MCF 10A (cell line): ENCODE results near the gene ACOT12. TPM values are rescaled to one million over a fixed set of nuclear protein-coding genes. Genes with fewer than 3 reads are reported as not detected.
A peak's percentile ranks its signal among the peaks of the same experiment; 100 is the strongest.

Source experiments
- BruUV-seq: library from RNA; stranded (reverse); fragments of 400-500 nt; replicated peaks from 2 replicates; lab custom pipeline; 2021; lab: Mats Ljungman, UMichigan
- CTCF ChIA-PET: fragments of 300-600 bp; sonication (Branson Sonifier 250); formaldehyde crosslinking; extraction: SDS; loops from one replicate; lab custom pipeline; 2021; ENCODE audit warnings: antibody characterized with exemption, inconsistent platforms; lab: Yijun Ruan, JAX
- POLR2A ChIA-PET: fragments of 300-600, 350-650 bp; sonication (Branson Sonifier 250); formaldehyde crosslinking; extraction: SDS; loops from one replicate; lab custom pipeline; 2020; ENCODE audit warnings: antibody characterized with exemption, inconsistent platforms; lab: Yijun Ruan, JAX
- DNase-seq: peaks from one replicate; pipeline ENCODE4 v3.0.0-alpha.2; 2018; ENCODE audit not compliant: unreplicated experiment
- H3K27ac Mint-ChIP-seq: one replicate; pipeline ENCODE4 v1.8.0; 2022; ENCODE audit warnings: mild to moderate bottlenecking, low read depth, mixed read lengths; ENCODE audit not compliant: unreplicated experiment
- H3K27me3 Mint-ChIP-seq: one replicate; pipeline ENCODE4 v1.8.0; 2022; ENCODE audit warnings: mixed read lengths; ENCODE audit not compliant: insufficient read depth, unreplicated experiment
- H3K36me3 Mint-ChIP-seq: one replicate; pipeline ENCODE4 v1.8.0; 2022; ENCODE audit warnings: mild to moderate bottlenecking, moderate library complexity, mixed read lengths; ENCODE audit not compliant: insufficient read depth, unreplicated experiment
- H3K4me1 Mint-ChIP-seq: one replicate; pipeline ENCODE4 v1.8.0; 2022; ENCODE audit warnings: mixed read lengths; ENCODE audit not compliant: insufficient read depth, unreplicated experiment
- H3K4me3 Mint-ChIP-seq: one replicate; pipeline ENCODE4 v1.8.0; 2022; ENCODE audit warnings: mild to moderate bottlenecking, moderate library complexity, mixed read lengths; ENCODE audit not compliant: unreplicated experiment
- H3K9me3 Mint-ChIP-seq: one replicate; pipeline ENCODE4 v1.8.0; 2022; ENCODE audit warnings: mixed read lengths; ENCODE audit not compliant: unreplicated experiment
- CTCF ChIP-seq: fragments of 200-600 bp; IDR thresholded peaks from one replicate; pipeline ENCODE4 v1.8.0; 2022; ENCODE audit warnings: antibody characterized with exemption, mild to moderate bottlenecking; ENCODE audit not compliant: unreplicated experiment
- intact Hi-C: fragments of 100-400 bp; cut with micrococcal nuclease; formaldehyde crosslinking; loops from 2 replicates; pipeline ENCODE4 v1.14.1; 2022
- total RNA-seq: library from RNA; stranded (reverse); gene quantifications from 2 replicates; pipeline ENCODE4 v1.2.3, GENCODE V29; 2022

The ACOT12 gene
- total RNA-seq, 1 experiment from 2014 or later: not detected

GRCh38 chr5:81303563-81303962, 90.4 kb downstream of the ACOT12 start:
- CTCF ChIA-PET: interaction anchor here (0.6 to 1.0 kb wide), 2 partner anchors 864 to 967 kb away, joined by 3 to 5 read pairs; no protein-coding TSS in a partner anchor
- peaks cover 30% of the 10 kb centered on the region for H3K36me3 Mint-ChIP-seq
- H3K4me3 Mint-ChIP-seq: no peak overlapping the region
- H3K4me1 Mint-ChIP-seq: peaks cover 17% of the 10 kb centered on the region
- DNase-seq: peak; percentile 24
- intact Hi-C loops: loop anchor here (10.0 kb wide), 1 partner anchor 921 kb away; no protein-coding TSS in a partner anchor
- no peaks in the 10 kb centered on the region for H3K9me3 Mint-ChIP-seq
- POLR2A ChIA-PET: interaction anchor here (0.6 to 2.6 kb wide), 5 partner anchors 10 to 93 kb away, joined by 3 to 7 read pairs (median 3); no protein-coding TSS in a partner anchor
- no peak overlapping the region for H3K27ac Mint-ChIP-seq
- BruUV-seq: no TSS peak
- TF ChIP-seq CTCF: no peak
- H3K27me3 Mint-ChIP-seq: no peaks in the 10 kb centered on the region

- no peaks in the 10 kb centered on the region for H3K27me3 Mint-ChIP-seq
- H3K4me1 Mint-ChIP-seq: peaks cover 22% of the 10 kb centered on the region
- peaks cover 21% of the 10 kb centered on the region for H3K36me3 Mint-ChIP-seq
- H3K4me3 Mint-ChIP-seq: peak overlapping the region; percentile 87
- ChIA-PET POLR2A (interaction anchor here (1.1 to 2.6 kb wide), 6 partner anchors 10 to 966 kb away, joined by 3 to 7 read pairs (median 4); no protein-coding TSS in a partner anchor), CTCF (interaction anchor here (0.6 to 4.1 kb wide), 9 partner anchors 11 to 581 kb away, joined by 3 to 26 read pairs (median 3); no protein-coding TSS in a partner anchor)
- no TSS peak for BruUV-seq
- H3K27ac Mint-ChIP-seq: no peak overlapping the region
- no peak for TF ChIP-seq CTCF
- no peak for DNase-seq
- H3K9me3 Mint-ChIP-seq: no peaks in the 10 kb centered on the region
- intact Hi-C loops: loop anchor here (10.0 kb wide), 1 partner anchor 922 kb away; no protein-coding TSS in a partner anchor
These were observed 91.3 kb downstream of the ACOT12 start for GRCh38 chr5:81302596-81302995.

- intact Hi-C loops: loop anchor here (2.0 to 10.0 kb wide), 2 partner anchors 615 to 923 kb away; no protein-coding TSS in a partner anchor
- TF ChIP-seq CTCF: no peak
- H3K9me3 Mint-ChIP-seq: no peaks in the 10 kb centered on the region
- peak within 1 kb of the TSS; percentile 87 for H3K4me3 Mint-ChIP-seq
- peak within 1 kb of the TSS; percentile 95 for H3K27ac Mint-ChIP-seq
- H3K36me3 Mint-ChIP-seq: peaks cover 29% of the 10 kb centered on the region
- BruUV-seq: TSS peak; percentile 51
- no peaks in the 10 kb centered on the region for H3K27me3 Mint-ChIP-seq
- peak; percentile 93 for DNase-seq
- ChIA-PET CTCF (interaction anchor here (0.6 to 4.1 kb wide), 14 partner anchors 8 to 1187 kb away, joined by 3 to 26 read pairs (median 3); no protein-coding TSS in a partner anchor), POLR2A (interaction anchor here (0.6 to 2.6 kb wide), 16 partner anchors 8 to 967 kb away, joined by 3 to 7 read pairs (median 4); no protein-coding TSS in a partner anchor)
- H3K4me1 Mint-ChIP-seq: peaks cover 22% of the 10 kb centered on the region
These were observed 92.5 kb downstream of the ACOT12 start, which contains the start of gene ZCCHC9 for GRCh38 chr5:81301271-81302015. TSS of gene ZCCHC9 (plus strand) at chr5:81301587. CDS start at chr5:81304758, 3,171 bp downstream.

GRCh38 chr5:81300921-81301270, 93.0 kb downstream of the ACOT12 start:
- H3K36me3 Mint-ChIP-seq: peaks cover 29% of the 10 kb centered on the region
- intact Hi-C loops: loop anchor here (2.0 to 10.0 kb wide), 2 partner anchors 614 to 924 kb away; no protein-coding TSS in a partner anchor
- TSS peak; percentile 75 for BruUV-seq
- peak overlapping the region; percentile 87 for H3K4me3 Mint-ChIP-seq
- no peaks in the 10 kb centered on the region for H3K27me3 Mint-ChIP-seq
- no peak for DNase-seq
- CTCF ChIA-PET: interaction anchor here (0.6 to 4.1 kb wide), 9 partner anchors 9 to 1193 kb away, joined by 3 to 26 read pairs (median 5); no protein-coding TSS in a partner anchor
- POLR2A ChIA-PET: interaction anchor here (0.7 to 2.0 kb wide), 7 partner anchors 9 to 805 kb away, joined by 3 to 7 read pairs (median 5); no protein-coding TSS in a partner anchor
- H3K9me3 Mint-ChIP-seq: no peaks in the 10 kb centered on the region
- no peak for TF ChIP-seq CTCF
- peak overlapping the region; percentile 95 for H3K27ac Mint-ChIP-seq
- peaks cover 22% of the 10 kb centered on the region for H3K4me1 Mint-ChIP-seq
